Upper lobe of right lung (tissue), 1 donor: Measurements from ENCODE around the gene SHC4. TPM values are rescaled to one million over a fixed set of nuclear protein-coding genes. Genes with fewer than 3 reads are reported as not detected.

ENCODE experiments used
- ATAC-seq: fragments of 200-7000 bp; cut with Tn5 transposase; one replicate; pipeline ENCODE4 v1.9.1; 2020; ENCODE audit warnings: mild to moderate bottlenecking, moderate library complexity
- DNase-seq: peaks from one replicate; pipeline ENCODE4 v3.0.0-alpha.2; 2020
- H3K27ac ChIP-seq: fragments of 200-600 bp; one replicate; pipeline ENCODE4 v1.8.0; 2022
- H3K27me3 ChIP-seq: fragments of 200-600 bp; one replicate; pipeline ENCODE4 v1.8.0; 2022; ENCODE audit warnings: mild to moderate bottlenecking
- H3K36me3 ChIP-seq: fragments of 200-600 bp; one replicate; pipeline ENCODE4 v1.8.0; 2022
- H3K4me1 ChIP-seq: fragments of 200-600 bp; one replicate; pipeline ENCODE4 v1.8.0; 2022
- H3K4me3 ChIP-seq: fragments of 200-600 bp; one replicate; pipeline ENCODE4 v1.8.0; 2022; ENCODE audit warnings: mild to moderate bottlenecking
- H3K9me3 ChIP-seq: fragments of 200-600 bp; one replicate; pipeline ENCODE4 v1.8.0; 2022
- CTCF ChIP-seq: fragments of 200-600 bp; IDR thresholded peaks from one replicate; pipeline ENCODE4 v1.8.0; 2022; ENCODE audit warnings: antibody characterized with exemption
- intact Hi-C: fragments of 100-400 bp; cut with DNase I; formaldehyde crosslinking; loops from one replicate; pipeline ENCODE4 v1.11.0; 2022
- total RNA-seq: library from RNA; stranded (reverse); fragmentation: NEBNext Ultra II Directional; extraction: Animal tissue kit (Norgen Biotek cat#: 25700); gene quantifications from one replicate; pipeline ENCODE4 v1.2.1, GENCODE V29; 2021
- donor health status: DM: no; HTN: yes; CAD: no; lungs with severe emphysema.

Gene SHC4
- total RNA-seq, 1 donor from 2014 or later, result 0.32 TPM

- intact Hi-C loops, result no loop called here
- H3K4me3 ChIP-seq, result no peak overlapping the region
- no peak for TF ChIP-seq CTCF
- no peaks in the 10 kb centered on the region for H3K27me3 ChIP-seq
- H3K9me3 ChIP-seq, result no peaks in the 10 kb centered on the region
- H3K27ac ChIP-seq, result no peak overlapping the region
- no peaks in the 10 kb centered on the region for H3K36me3 ChIP-seq
- H3K4me1 ChIP-seq, result no peaks in the 10 kb centered on the region
- no peak for DNase-seq
- no peak for ATAC-seq
Observed at GRCh38 chr15:48774484-48774883, 189.2 kb downstream of the SHC4 start.

Other genes with a start within 250 kb of the SHC4 start
- 4.2 TPM for gene CEP152, start 152.8 kb downstream of the SHC4 start, total RNA-seq
- 95.3 TPM for gene EID1, start 85.8 kb downstream of the SHC4 start, total RNA-seq
- gene SECISBP2L, start 82.5 kb upstream of the SHC4 start, total RNA-seq, result 119 TPM
- 57.2 TPM for gene COPS2, start 191.7 kb upstream of the SHC4 start, total RNA-seq
- gene GALK2, start 206.3 kb upstream of the SHC4 start, total RNA-seq, result 38.2 TPM